Endothelial cell of umbilical vein (primary cell): ENCODE results near the gene TMEM203. TPM values are rescaled to one million over a fixed set of nuclear protein-coding genes. Genes with fewer than 3 reads are reported as not detected.

ENCODE experiments used
- BruUV-seq: library from RNA; stranded (reverse); fragments of 400-500 nt; replicated peaks from 2 replicates; lab custom pipeline; 2021; lab: Mats Ljungman, UMichigan
- CTCF ChIA-PET: fragments of 300-600, 350-600 bp; sonication (Branson Sonifier 250); formaldehyde crosslinking; loops from one replicate; lab custom pipeline; 2021; ENCODE audit warnings: antibody characterized with exemption, inconsistent platforms; lab: Charles Lee
- POLR2A ChIA-PET: fragments of 300-600, 350-600 bp; sonication (Branson Sonifier 250); formaldehyde crosslinking; loops from one replicate; lab custom pipeline; 2021; ENCODE audit warnings: antibody characterized with exemption, inconsistent platforms; lab: Charles Lee
- DNase-seq: peaks from one replicate; pipeline ENCODE4 v3.0.0-alpha.2; 2011; ENCODE audit warnings: low read depth, low spot score
- FAIRE-seq: peaks from 2 replicates; lab custom pipeline; 2011; peaks lifted over from hg19 to GRCh38; lab: Jason Lieb, UNC
- H2AFZ ChIP-seq: 2 replicates; pipeline ENCODE4 v1.6.0; 2012; ENCODE audit warnings: low read depth, low read length, control low read depth, inconsistent platforms
- H3K27ac ChIP-seq: 2 replicates; pipeline ENCODE4 v1.5.1; 2011; ENCODE audit warnings: low read depth, mild to moderate bottlenecking, control low read depth, low read length, moderate library complexity; ENCODE audit not compliant: insufficient read depth
- H3K27me3 ChIP-seq, 2 experiments: 2 replicates each; pipeline versions ENCODE4 v1.6.0 to v1.6.1; 2011; ENCODE audit warnings: low read length in 2 of 2, mixed read lengths in 1 of 2; ENCODE audit not compliant: control insufficient read depth in 2 of 2, insufficient read depth in 2 of 2
- H3K36me3 ChIP-seq, 2 experiments: 2 replicates in 1 of 2; 3 replicates in 1 of 2; pipeline ENCODE4 v1.5.1; 2011; ENCODE audit warnings: low read length in 2 of 2, mild to moderate bottlenecking in 1 of 2, moderate library complexity in 1 of 2; ENCODE audit not compliant: control insufficient read depth in 2 of 2, insufficient read depth in 2 of 2; ENCODE audit errors: extremely low read depth in 1 of 2
- H3K4me1 ChIP-seq: 3 replicates; pipeline ENCODE4 v1.5.1; 2011; ENCODE audit warnings: mild to moderate bottlenecking, low read length; ENCODE audit not compliant: control insufficient read depth, insufficient read depth; ENCODE audit errors: extremely low read depth
- H3K4me2 ChIP-seq: 2 replicates; pipeline ENCODE4 v1.6.1; 2011; ENCODE audit warnings: low read length, control low read depth, mixed read lengths; ENCODE audit not compliant: insufficient read depth
- H3K4me3 ChIP-seq, 3 experiments: fragments of 200-600 bp in 1 of 3; sonication (generic), shearing (Covaris generic) in 1 of 3; replicated peaks in 1 of 3; 2 replicates each; pipeline ENCODE4 v1.5.1; 2011 to 2016; ENCODE audit warnings: control low read depth in 3 of 3, low read length in 3 of 3, mild to moderate bottlenecking in 2 of 3, inconsistent platforms in 1 of 3, low read depth in 1 of 3, moderate library complexity in 1 of 3; ENCODE audit not compliant: insufficient read depth in 1 of 3
- H3K79me2 ChIP-seq: 2 replicates; pipeline ENCODE4 v1.6.0; 2012; ENCODE audit warnings: low read length, inconsistent platforms; ENCODE audit not compliant: control insufficient read depth, insufficient read depth
- H3K9ac ChIP-seq: replicated peaks from 2 replicates; pipeline ENCODE3; 2011; ENCODE audit warnings: low read length, control low read depth; ENCODE audit not compliant: insufficient read depth; ENCODE audit errors: extremely low read depth
- H3K9me1 ChIP-seq: replicated peaks from 3 replicates; pipeline ENCODE4 v1.6.0; 2011; ENCODE audit warnings: mild to moderate bottlenecking, low read length; ENCODE audit not compliant: control insufficient read depth, insufficient read depth; ENCODE audit errors: extremely low read depth
- H3K9me3 ChIP-seq: replicated peaks from 2 replicates; pipeline ENCODE4 v1.5.1; 2012; ENCODE audit warnings: low read length, inconsistent platforms; ENCODE audit not compliant: control insufficient read depth, insufficient read depth
- H4K20me1 ChIP-seq: replicated peaks from 2 replicates; pipeline ENCODE3; 2011; ENCODE audit warnings: mild to moderate bottlenecking, low read length; ENCODE audit not compliant: control insufficient read depth, insufficient read depth; ENCODE audit errors: extremely low read depth
- CTCF ChIP-seq, 2 donors: IDR thresholded peaks; 1 replicate in 1 of 2; 2 replicates in 1 of 2; pipeline ENCODE4 v1.5.1; 2011; ENCODE audit warnings: low read length in 2 of 2, mild to moderate bottlenecking in 2 of 2, moderate library complexity in 2 of 2, control low read depth in 1 of 2, inconsistent platforms in 1 of 2, low read depth in 1 of 2; ENCODE audit not compliant: insufficient read depth in 1 of 2; ENCODE audit errors: extremely low read depth in 1 of 2
- GATA2 ChIP-seq: IDR thresholded peaks from 2 replicates; pipeline ENCODE4 v1.7.0; 2011; ENCODE audit warnings: low read depth, mild to moderate bottlenecking, moderate library complexity, mixed read lengths, low read length; ENCODE audit not compliant: insufficient read length, insufficient read depth
- MAX ChIP-seq: IDR thresholded peaks from 2 replicates; pipeline ENCODE4 v1.6.1; 2011; ENCODE audit not compliant: insufficient read depth, insufficient read length
- dilution Hi-C: fragments of 300-500 bp; cut with MboI; formaldehyde crosslinking; loops from one replicate; pipeline ENCODE4 v1.15.0; 2019; ENCODE audit warnings: low sequenced_read_pairs; ENCODE audit not compliant: extremely low pct_ligation_motif_present
- intact Hi-C: fragments of 100-400 bp; cut with micrococcal nuclease; formaldehyde crosslinking; loops from one replicate; pipeline ENCODE4 v1.10.0; 2022
- polyA plus RNA-seq, 4 experiments: library from polyadenylated mRNA; depleted of rRNA in 3 of 4; stranded (reverse) in 3 of 4; unstranded in 1 of 4; fragments of >200 nt; gene quantifications; 2 replicates each; pipeline versions ENCODE4 v1.2.1 to v1.2.3, GENCODE V29; 2011 to 2012; ENCODE audit warnings: missing spikeins in 1 of 4
- total RNA-seq: library from RNA; stranded (reverse); gene quantifications from 2 replicates; pipeline ENCODE4 v1.2.3, GENCODE V29; 2021

TMEM203 gene
- total and polyA plus RNA-seq, 2 donors (not counting 3 experiments of a cell fraction or from before 2014, with no cell fraction given): 29.6 to 39.8 TPM

- H4K20me1 ChIP-seq: no peaks in the 10 kb centered on the region
- H2AFZ ChIP-seq: no peak overlapping the region
- intact Hi-C loops (no loop called here), dilution Hi-C loops (no loop called here)
- H3K27me3 ChIP-seq: peaks cover 12 to 15% of the 10 kb centered on the region in 2 experiments
- no peak for DNase-seq
- CTCF ChIA-PET: interaction anchor here (0.8 to 1.1 kb wide), 2 partner anchors 16 to 63 kb away, joined by 3 read pairs; no protein-coding TSS in a partner anchor
- POLR2A ChIA-PET: no interaction called here
- peaks cover 0 to 2% of the 10 kb centered on the region in 2 experiments for H3K36me3 ChIP-seq
- BruUV-seq: no TSS peak
- TF ChIP-seq GATA2 (no peak), CTCF (IDR thresholded peaks at IDR 0.05; ENCODE audit: extremely low read depth in 1 of 2, insufficient read depth in 1 of 2, low read depth in 1 of 2, low read length in 2 of 2) (no peak), MAX (no peak)
- H3K4me2 ChIP-seq: no peak overlapping the region
- H3K9me3 ChIP-seq: no peaks in the 10 kb centered on the region
- H3K9me1 ChIP-seq: no peaks in the 10 kb centered on the region
- H3K4me3 ChIP-seq: no peak overlapping the region
- H3K27ac ChIP-seq: no peak overlapping the region
- peaks cover under 1% of the 10 kb centered on the region for H3K4me1 ChIP-seq
- no peak overlapping the region for H3K9ac ChIP-seq
- H3K79me2 ChIP-seq: no peaks in the 10 kb centered on the region
- no peak for FAIRE-seq
Observed at GRCh38 chr9:137172901-137173795, 32.3 kb downstream of the TMEM203 start.
